H1 (cell line): ENCODE measurements around the gene MALT1. TPM values are rescaled to one million over a fixed set of nuclear protein-coding genes. Genes with fewer than 3 reads are reported as not detected.

Experiments
- CTCF ChIA-PET: fragments of 300-600 bp; sonication (Branson Sonifier 250); formaldehyde crosslinking; loops from one replicate; lab custom pipeline; 2021; ENCODE audit not compliant: partially characterized antibody; lab: Charles Lee
- POLR2A ChIA-PET: fragments of 300-600 bp; sonication (Branson Sonifier 250); formaldehyde crosslinking; loops from one replicate; lab custom pipeline; 2021; ENCODE audit warnings: inconsistent platforms; ENCODE audit not compliant: partially characterized antibody; lab: Charles Lee
- DNase-seq, 2 experiments: peaks; one replicate each; pipeline versions ENCODE4 v3.0.0 to v3.0.0-alpha.2; 2010 to 2022; ENCODE audit warnings: low spot score in 2 of 2, low read depth in 1 of 2, mixed read lengths in 1 of 2
- FAIRE-seq: peaks from 2 replicates; lab custom pipeline; 2011; peaks lifted over from hg19 to GRCh38; lab: Jason Lieb, UNC
- H2AFZ ChIP-seq: 2 replicates; pipeline ENCODE4 v1.8.1; 2012; ENCODE audit warnings: low read length, inconsistent platforms
- H2AK5ac ChIP-seq: 2 replicates; pipeline ENCODE4 v1.6.1; 2013; ENCODE audit warnings: low read depth, low read length
- H2BK120ac ChIP-seq: replicated peaks from 2 replicates; pipeline ENCODE3; 2013; ENCODE audit warnings: low read depth, low read length, inconsistent platforms
- H2BK12ac ChIP-seq: 2 replicates; pipeline ENCODE4 v1.6.1; 2013; ENCODE audit warnings: low read depth, low read length
- H2BK15ac ChIP-seq: 2 replicates; pipeline ENCODE4 v1.6.1; 2013; ENCODE audit warnings: low read length
- H2BK20ac ChIP-seq: 2 replicates; pipeline ENCODE4 v1.6.1; 2013; ENCODE audit warnings: low read length
- H2BK5ac ChIP-seq: 2 replicates; pipeline ENCODE4 v1.6.1; 2013; ENCODE audit warnings: low read depth, low read length
- H3K14ac ChIP-seq: 2 replicates; pipeline ENCODE4 v1.6.1; 2013; ENCODE audit warnings: inconsistent platforms; ENCODE audit not compliant: insufficient read length
- H3K18ac ChIP-seq: 2 replicates; pipeline ENCODE4 v1.6.1; 2013; ENCODE audit warnings: low read length; ENCODE audit errors: extremely low read depth
- H3K23ac ChIP-seq: 2 replicates; pipeline ENCODE4 v1.6.1; 2013; ENCODE audit warnings: inconsistent platforms; ENCODE audit not compliant: insufficient read length
- H3K23me2 ChIP-seq: 2 replicates; pipeline ENCODE4 v1.6.1; 2013; ENCODE audit warnings: low read depth, low read length
- H3K27ac ChIP-seq: 2 replicates; pipeline ENCODE4 v1.6.1; 2011; ENCODE audit warnings: low read depth, low read length, inconsistent platforms
- H3K27me3 ChIP-seq, 4 experiments: replicated peaks in 1 of 4; 1 replicate in 1 of 4; 2 replicates in 3 of 4; pipeline versions ENCODE4 v1.6.1 to v1.8.1; 2011 to 2013; ENCODE audit warnings: low read length in 3 of 4, mild to moderate bottlenecking in 3 of 4, inconsistent platforms in 2 of 4, mixed read lengths in 2 of 4, moderate library complexity in 1 of 4; ENCODE audit not compliant: control insufficient read depth in 3 of 4, insufficient read depth in 3 of 4; ENCODE audit errors: extremely low read depth in 1 of 4
- H3K36me3 ChIP-seq, 4 experiments: 2 replicates each; pipeline versions ENCODE4 v1.6.1 to v1.8.1; 2011 to 2013; ENCODE audit warnings: mild to moderate bottlenecking in 4 of 4, low read length in 3 of 4, moderate library complexity in 2 of 4, control low read depth in 1 of 4, inconsistent platforms in 1 of 4; ENCODE audit not compliant: insufficient read depth in 4 of 4, control insufficient read depth in 2 of 4
- H3K4ac ChIP-seq: replicated peaks from 2 replicates; pipeline ENCODE3; 2013; ENCODE audit warnings: low read length, low read depth, mixed read lengths, inconsistent platforms; ENCODE audit not compliant: insufficient read length
- H3K4me1 ChIP-seq, 4 experiments: replicated peaks in 1 of 4; 1 replicate in 1 of 4; 2 replicates in 3 of 4; pipeline versions ENCODE4 v1.6.1 to v1.8.1; 2011 to 2013; ENCODE audit warnings: low read length in 3 of 4, inconsistent platforms in 2 of 4, mixed read lengths in 1 of 4; ENCODE audit not compliant: insufficient read depth in 4 of 4, control insufficient read depth in 3 of 4
- H3K4me2 ChIP-seq, 2 experiments: 2 replicates each; pipeline versions ENCODE4 v1.6.1 to v1.8.1; 2011 to 2013; ENCODE audit warnings: low read depth in 2 of 2, low read length in 2 of 2, control low read depth in 1 of 2, inconsistent platforms in 1 of 2, mild to moderate bottlenecking in 1 of 2; ENCODE audit not compliant: insufficient read depth in 1 of 2
- H3K4me3 ChIP-seq, 4 experiments: fragments of 200-600, 300-600 bp in 1 of 4; sonication (generic), shearing (Covaris generic), sonication (Bioruptor Twin) in 1 of 4; 2 replicates each; pipeline versions ENCODE4 v1.5.1 to v1.8.1; 2011 to 2016; ENCODE audit warnings: low read length in 4 of 4, low read depth in 3 of 4, control low read depth in 2 of 4, inconsistent platforms in 2 of 4, mild to moderate bottlenecking in 2 of 4, mixed read lengths in 1 of 4, moderate library complexity in 1 of 4; ENCODE audit not compliant: insufficient read depth in 2 of 4; ENCODE audit errors: extremely low read depth in 1 of 4
- H3K56ac ChIP-seq: replicated peaks from 2 replicates; pipeline ENCODE3; 2013; ENCODE audit warnings: low read depth, mild to moderate bottlenecking, mixed read lengths, low read length, inconsistent platforms; ENCODE audit not compliant: insufficient read length
- H3K79me1 ChIP-seq: 2 replicates; pipeline ENCODE4 v1.6.1; 2013; ENCODE audit warnings: low read depth, low read length, control low read depth
- H3K79me2 ChIP-seq, 2 experiments: 2 replicates each; pipeline versions ENCODE4 v1.6.1 to v1.8.1; 2012 to 2013; ENCODE audit warnings: low read length in 2 of 2, mild to moderate bottlenecking in 2 of 2, inconsistent platforms in 1 of 2; ENCODE audit not compliant: insufficient read depth in 2 of 2, control insufficient read depth in 1 of 2
- H3K9ac ChIP-seq, 4 experiments: replicated peaks in 1 of 4; 1 replicate in 1 of 4; 2 replicates in 3 of 4; pipeline versions ENCODE4 v1.6.1 to v1.8.1; 2011 to 2013; ENCODE audit warnings: low read depth in 3 of 4, low read length in 3 of 4, control low read depth in 2 of 4, mild to moderate bottlenecking in 2 of 4, moderate library complexity in 2 of 4, inconsistent platforms in 1 of 4; ENCODE audit errors: extremely low read depth in 1 of 4
- H3K9me3 ChIP-seq, 2 experiments: 2 replicates each; pipeline versions ENCODE4 v1.6.1 to v1.8.1; 2012 to 2013; ENCODE audit warnings: mild to moderate bottlenecking in 2 of 2, moderate library complexity in 2 of 2, control low read depth in 1 of 2, inconsistent platforms in 1 of 2, low read depth in 1 of 2, low read length in 1 of 2, mixed read lengths in 1 of 2; ENCODE audit not compliant: insufficient read depth in 2 of 2
- H4K20me1 ChIP-seq, 2 experiments: replicated peaks in 1 of 2; 2 replicates each; pipeline versions ENCODE3 to v1.8.1; 2011 to 2013; ENCODE audit warnings: inconsistent platforms in 2 of 2, low read length in 2 of 2, mild to moderate bottlenecking in 1 of 2; ENCODE audit not compliant: insufficient read depth in 2 of 2, control insufficient read depth in 1 of 2
- H4K5ac ChIP-seq: 2 replicates; pipeline ENCODE4 v1.6.1; 2013; ENCODE audit warnings: low read length, low read depth, mixed read lengths, inconsistent platforms; ENCODE audit not compliant: insufficient read length
- H4K8ac ChIP-seq: 2 replicates; pipeline ENCODE4 v1.8.0; 2013; ENCODE audit warnings: mild to moderate bottlenecking, moderate library complexity, low read length, inconsistent platforms; ENCODE audit not compliant: insufficient read depth; ENCODE audit errors: extremely low read depth
- H4K91ac ChIP-seq: replicated peaks from 2 replicates; pipeline ENCODE3; 2013; ENCODE audit warnings: low read length, mixed read lengths, inconsistent platforms; ENCODE audit not compliant: insufficient read length
- CBX8 ChIP-seq: fragments of 300-800, 300-1000 bp; sonication (generic); IDR thresholded peaks from 2 replicates; pipeline ENCODE4 v1.7.1; 2016; ENCODE audit warnings: low read depth, low read length, borderline replicate concordance
- JUN ChIP-seq: IDR thresholded peaks from 2 replicates; pipeline ENCODE4 v1.6.1; 2011; ENCODE audit warnings: low read depth, mild to moderate bottlenecking, improper control_type of control experiment, low read length
- MAFK ChIP-seq: IDR thresholded peaks from 2 replicates; pipeline ENCODE4 v1.6.1; 2012; ENCODE audit warnings: low read depth, mild to moderate bottlenecking, improper control_type of control experiment, low read length
- TBP ChIP-seq: IDR thresholded peaks from 2 replicates; pipeline ENCODE4 v1.6.1; 2011; ENCODE audit warnings: low read depth, low read length, improper control_type of control experiment
- WGBS, 2 experiments: shearing (Covaris generic) in 1 of 2; methylation state at CpG; one replicate each; pipeline versions ENCODE4 v1.1.6 to v1.1.7; 2013 to 2015; ENCODE audit warnings: low lambda C conversion rate in 2 of 2, mixed read lengths in 2 of 2, inconsistent platforms in 1 of 2, low coverage in 1 of 2, missing lambda C conversion rate in 1 of 2; ENCODE audit not compliant: insufficient replicate concordance in 2 of 2, insufficient coverage in 1 of 2, insufficient read length in 1 of 2; ENCODE audit errors: extremely low coverage in 1 of 2, missing lambda C conversion rate in 1 of 2; 5-methylcytosine and 5-hydroxymethylcytosine counted together
- polyA plus RNA-seq, 7 experiments: library from polyadenylated mRNA; depleted of rRNA in 3 of 7; stranded (reverse) in 5 of 7; unstranded in 2 of 7; fragments of >200 nt in 5 of 7; fragments of 200-250 nt in 2 of 7; gene quantifications; 1 replicate in 5 of 7; 2 replicates in 1 of 7; 4 replicates in 1 of 7; pipeline versions ENCODE4 v1.2.1 to v1.2.3, GENCODE V29; 2011 to 2013; ENCODE audit warnings: missing spikeins in 2 of 7, mixed read lengths in 2 of 7
- total RNA-seq: library from RNA; stranded (reverse); fragmentation: NEBNext Ultra II Directional; extraction: Animal tissue kit (Norgen Biotek cat#: 25700); gene quantifications from 2 replicates; pipeline ENCODE4 v1.2.1, GENCODE V29; 2021
- TF ChIP-seq, protein P1 (sequence below): IDR thresholded peaks from 2 replicates; pipeline ENCODE4 v1.6.1; 2012; ENCODE audit warnings: inconsistent platforms

The MALT1 gene
- total and polyA plus RNA-seq, 2 of the 8 experiments (the other 6 are each of a cell fraction or from before 2014, with no cell fraction given), result 10.7 to 25.9 TPM

GRCh38 chr18:58632552-58632951 is 38.7 kb upstream of the MALT1 start:
- Histone ChIP-seq H3K9ac (no peak overlapping the region; a peak in 1 of 7 replicates), H2AFZ (no peak overlapping the region), H4K5ac (no peak overlapping the region), H2BK20ac (no peak overlapping the region), H3K4ac (peak overlapping the region; percentile 48), H3K4me3 (no peak overlapping the region), H3K18ac (no peak overlapping the region), H3K56ac (no peak overlapping the region), H4K8ac (no peak overlapping the region), H2BK5ac (no peak overlapping the region), H3K9me3 (no peaks in the 10 kb centered on the region), H2AK5ac (no peak overlapping the region), H2BK15ac (no peak overlapping the region), H3K23me2 (no peaks in the 10 kb centered on the region; the same call in 1 of the 2 replicates), H3K36me3 (no peaks in the 10 kb centered on the region), H3K14ac (no peak overlapping the region), H3K27ac (no peak overlapping the region), H3K27me3 (no peaks in the 10 kb centered on the region; a peak in 1 of 7 replicates), H4K91ac (no peak overlapping the region), H3K79me1 (no peaks in the 10 kb centered on the region), H3K4me1 (peaks cover 0 to 9% (median 5%) of the 10 kb centered on the region in 4 experiments; a peak in 3 of 7 replicates), H3K4me2 (no peak overlapping the region), H3K79me2 (no peaks in the 10 kb centered on the region), H3K23ac (no peak overlapping the region), H2BK120ac (peak overlapping the region; percentile 75), H4K20me1 (no peaks in the 10 kb centered on the region), H2BK12ac (no peak overlapping the region)
- TF ChIP-seq MAFK (no peak), CBX8 (no peak), JUN (no peak), TBP (no peak)
- TF ChIP-seq, protein P1, sequence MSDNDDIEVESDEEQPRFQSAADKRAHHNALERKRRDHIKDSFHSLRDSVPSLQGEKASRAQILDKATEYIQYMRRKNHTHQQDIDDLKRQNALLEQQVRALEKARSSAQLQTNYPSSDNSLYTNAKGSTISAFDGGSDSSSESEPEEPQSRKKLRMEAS, result no peak
- DNase-seq (no peak), FAIRE-seq (no peak)
- WGBS, 2 experiments, result 93% methylated on average over 5 of the region's 5 CpGs; no CpG with 5 or more reads in 1 of the 2 experiments
- POLR2A ChIA-PET, result interaction anchor here (0.5 to 1.2 kb wide), 4 partner anchors 8 to 545 kb away, joined by 3 read pairs; partner anchors contain the start of gene MALT1
- CTCF ChIA-PET, result interaction anchor here (1.0 kb wide), 1 partner anchor 14 kb away, joined by 3 read pairs; no protein-coding TSS in a partner anchor
